ENCODE measurements around the gene FMO5.

The FMO5 gene

GRCh38 chr1:147211577-147211976 lies 13.6 kb downstream of the FMO5 start:
- no peak for DNase-seq (ENCODE audit: low read depth, low spot score)
- ChIA-PET POLR2A (no interaction called here), CTCF (no interaction called here)
- no peak overlapping the region for H3K4me3 ChIP-seq (ENCODE audit: low read depth, low read length)
- no peak for TF ChIP-seq CTCF (IDR thresholded peaks at IDR 0.05; ENCODE audit: insufficient read depth, low read length, missing control alignments)

GRCh38 chr1:147210987-147211386 lies 14.2 kb downstream of the FMO5 start:
- no peak overlapping the region for H3K4me3 ChIP-seq (ENCODE audit: low read depth, low read length)
- no peak for DNase-seq (ENCODE audit: low read depth, low spot score)
- ChIA-PET POLR2A (no interaction called here), CTCF (interaction anchor here (1.0 kb wide), 1 partner anchor 33 kb away, joined by 4 read pairs; no protein-coding TSS in a partner anchor)
- no peak for TF ChIP-seq CTCF (IDR thresholded peaks at IDR 0.05; ENCODE audit: insufficient read depth, low read length, missing control alignments)

GRCh38 chr1:147209825-147210821 lies 15.0 kb downstream of the FMO5 start:
- DNase-seq (ENCODE audit: low read depth, low spot score), result no peak
- ChIA-PET POLR2A (no interaction called here), CTCF (interaction anchor here (1.0 kb wide), 1 partner anchor 34 kb away, joined by 4 read pairs; no protein-coding TSS in a partner anchor)
- H3K4me3 ChIP-seq (ENCODE audit: low read depth, low read length), result no peak overlapping the region
- TF ChIP-seq CTCF (IDR thresholded peaks at IDR 0.05; ENCODE audit: insufficient read depth, low read length, missing control alignments), result no peak

GRCh38 chr1:147208619-147209018 lies 16.5 kb downstream of the FMO5 start:
- no peak for TF ChIP-seq CTCF (IDR thresholded peaks at IDR 0.05; ENCODE audit: insufficient read depth, low read length, missing control alignments)
- no peak for DNase-seq (ENCODE audit: low read depth, low spot score)
- POLR2A ChIA-PET, result no interaction called here
- no peak overlapping the region for H3K4me3 ChIP-seq (ENCODE audit: low read depth, low read length)
- CTCF ChIA-PET, result no interaction called here

- POLR2A ChIA-PET, result no interaction called here
- no peak overlapping the region for H3K4me3 ChIP-seq (ENCODE audit: low read depth, low read length)
- DNase-seq (ENCODE audit: low read depth, low spot score), result no peak
- CTCF ChIA-PET, result no interaction called here
- no peak for TF ChIP-seq CTCF (IDR thresholded peaks at IDR 0.05; ENCODE audit: insufficient read depth, low read length, missing control alignments)
Observed at GRCh38 chr1:147207192-147207591, 17.9 kb downstream of the FMO5 start.

- no peak overlapping the region for H3K4me3 ChIP-seq (ENCODE audit: low read depth, low read length)
- ChIA-PET POLR2A (no interaction called here), CTCF (interaction anchor here (1.4 kb wide), 1 partner anchor 39 kb away, joined by 4 read pairs; the partner anchor contains the start of gene CHD1L)
- no peak for DNase-seq (ENCODE audit: low read depth, low spot score)
- TF ChIP-seq CTCF (IDR thresholded peaks at IDR 0.05; ENCODE audit: insufficient read depth, low read length, missing control alignments), result no peak
Observed at GRCh38 chr1:147204080-147204479, 21.1 kb downstream of the FMO5 start.
